SK-N-SH (cell line): ENCODE data around the gene ZFP62. TPM values are rescaled to one million over a fixed set of nuclear protein-coding genes. Genes with fewer than 3 reads are reported as not detected.

Experiments
- CTCF ChIA-PET: fragments of 300-600, 350-600 bp; formaldehyde crosslinking; extraction: SDS; loops from one replicate; lab custom pipeline; 2021; lab: Yijun Ruan, JAX
- POLR2A ChIA-PET: fragments of 350-600 bp; sonication (Branson Sonifier 250); formaldehyde crosslinking; extraction: SDS; loops from one replicate; lab custom pipeline; 2020; ENCODE audit warnings: antibody characterized with exemption, inconsistent platforms; lab: Yijun Ruan, JAX
- DNase-seq: peaks from one replicate; pipeline ENCODE4 v3.0.0; 2012
- H2AFZ ChIP-seq: fragments of 200-600 bp; sonication (generic); 2 replicates; pipeline ENCODE4 v1.8.1; 2016; ENCODE audit warnings: antibody characterized with exemption, mild to moderate bottlenecking, low read depth
- H3F3A ChIP-seq: fragments of 200-600 bp; sonication (generic); replicated peaks from 2 replicates; pipeline ENCODE3; 2016; ENCODE audit warnings: antibody characterized with exemption, mild to moderate bottlenecking; ENCODE audit not compliant: insufficient read depth
- H3K27ac ChIP-seq, 2 experiments: fragments of 200-500 bp in 1 of 2; fragments of 200-600 bp in 1 of 2; sonication (Bioruptor generic) in 1 of 2; sonication (generic), shearing (Covaris generic) in 1 of 2; 2 replicates each; pipeline versions ENCODE4 v1.5.1 to v1.6.1; 2014 to 2016; ENCODE audit warnings: low read depth in 2 of 2, inconsistent platforms in 1 of 2, low read length in 1 of 2, mild to moderate bottlenecking in 1 of 2, mixed read lengths in 1 of 2
- H3K27me3 ChIP-seq: fragments of 200-600 bp; sonication (generic), shearing (Covaris generic); 2 replicates; pipeline ENCODE4 v1.6.1; 2016; ENCODE audit warnings: mixed run types; ENCODE audit not compliant: insufficient read depth
- H3K36me3 ChIP-seq, 2 experiments: fragments of 200-500 bp in 1 of 2; fragments of 200-600 bp in 1 of 2; sonication (Bioruptor generic) in 1 of 2; sonication (generic) in 1 of 2; replicated peaks in 1 of 2; 2 replicates each; pipeline versions ENCODE3 to v1.5.1; 2014 to 2016; ENCODE audit warnings: low read length in 1 of 2, mild to moderate bottlenecking in 1 of 2; ENCODE audit not compliant: insufficient read depth in 2 of 2, control insufficient read depth in 1 of 2
- H3K4me1 ChIP-seq, 2 experiments: fragments of 200-500 bp in 1 of 2; fragments of 200-600 bp in 1 of 2; sonication (Bioruptor generic) in 1 of 2; sonication (generic), shearing (Covaris generic) in 1 of 2; 2 replicates each; pipeline versions ENCODE4 v1.5.1 to v1.6.1; 2014 to 2016; ENCODE audit warnings: low read depth in 1 of 2, low read length in 1 of 2, mixed run types in 1 of 2; ENCODE audit not compliant: insufficient read depth in 2 of 2, control insufficient read depth in 1 of 2
- H3K4me2 ChIP-seq: fragments of 200-600 bp; sonication (generic), shearing (Covaris generic); 2 replicates; pipeline ENCODE4 v1.6.1; 2017; ENCODE audit warnings: mixed run types
- H3K4me3 ChIP-seq, 2 experiments: fragments of 200-500 bp in 1 of 2; fragments of 200-600 bp in 1 of 2; sonication (Bioruptor generic) in 1 of 2; sonication (generic), shearing (Covaris generic) in 1 of 2; 2 replicates each; pipeline versions ENCODE4 v1.5.1 to v1.8.1; 2014 to 2016; ENCODE audit warnings: low read depth in 2 of 2, inconsistent platforms in 1 of 2, low read length in 1 of 2, mild to moderate bottlenecking in 1 of 2, mixed read lengths in 1 of 2, moderate library complexity in 1 of 2
- H3K79me2 ChIP-seq: fragments of 200-600 bp; sonication (generic); 2 replicates; pipeline ENCODE4 v1.8.1; 2017; ENCODE audit warnings: mild to moderate bottlenecking; ENCODE audit not compliant: insufficient read depth
- H3K9ac ChIP-seq: fragments of 200-600 bp; sonication (generic); 2 replicates; pipeline ENCODE4 v1.6.1; 2017; ENCODE audit warnings: mixed run types
- H3K9me2 ChIP-seq: fragments of 200-600 bp; sonication (generic); 2 replicates; pipeline ENCODE4 v1.6.1; 2017; ENCODE audit warnings: mixed run types
- H3K9me3 ChIP-seq: fragments of 200-600 bp; sonication (generic); 2 replicates; pipeline ENCODE4 v1.6.1; 2017; ENCODE audit warnings: mixed run types, mild to moderate bottlenecking, moderate library complexity
- H4K20me1 ChIP-seq: fragments of 200-600 bp; sonication (generic); 2 replicates; pipeline ENCODE4 v1.6.1; 2017; ENCODE audit warnings: mild to moderate bottlenecking, mixed run types; ENCODE audit not compliant: insufficient read depth
- ELF1 ChIP-seq: IDR thresholded peaks from 2 replicates; pipeline ENCODE4 v1.4.0; 2012
- EP300 ChIP-seq, 2 experiments: IDR thresholded peaks; 2 replicates each; pipeline versions ENCODE4 v1.4.0 to v1.6.1; 2012; ENCODE audit warnings: borderline replicate concordance in 1 of 2, low read depth in 1 of 2, low read length in 1 of 2
- EZH2phosphoT487 ChIP-seq: fragments of 200-600 bp; sonication (generic); IDR thresholded peaks from 2 replicates; pipeline ENCODE4 v1.6.1; 2017; ENCODE audit warnings: low read depth, mixed run types, mild to moderate bottlenecking, antibody characterized with exemption, moderate library complexity, borderline replicate concordance
- FOSL2 ChIP-seq: IDR thresholded peaks from 2 replicates; pipeline ENCODE4 v1.4.0; 2012; ENCODE audit warnings: low read depth, mild to moderate bottlenecking, moderate library complexity, borderline replicate concordance
- GABPA ChIP-seq: IDR thresholded peaks from 2 replicates; pipeline ENCODE4 v1.4.0; 2012; ENCODE audit warnings: low read depth, mild to moderate bottlenecking
- NRF1 ChIP-seq: IDR thresholded peaks from 2 replicates; pipeline ENCODE4 v1.6.1; 2012; ENCODE audit warnings: low read depth, mild to moderate bottlenecking, low read length
- RFX5 ChIP-seq: IDR thresholded peaks from 2 replicates; pipeline ENCODE4 v1.6.1; 2012; ENCODE audit warnings: mild to moderate bottlenecking, improper control_type of control experiment, low read length
- TCF12 ChIP-seq: IDR thresholded peaks from 2 replicates; pipeline ENCODE4 v1.4.0; 2012
- TEAD4 ChIP-seq: IDR thresholded peaks from 2 replicates; pipeline ENCODE4 v1.4.0; 2012; ENCODE audit warnings: mild to moderate bottlenecking, borderline replicate concordance; ENCODE audit not compliant: insufficient read depth
- WGBS: methylation state at CpG from one replicate; pipeline ENCODE4 v1.1.6; 2017; ENCODE audit warnings: low lambda C conversion rate; 5-methylcytosine and 5-hydroxymethylcytosine counted together
- polyA plus RNA-seq, 3 experiments: library from polyadenylated mRNA; depleted of rRNA; stranded (reverse); fragments of >200 nt; gene quantifications; 2 replicates each; pipeline ENCODE4 v1.2.3, GENCODE V29; 2012
- TF ChIP-seq, protein P1 (sequence below): IDR thresholded peaks from 2 replicates; pipeline ENCODE4 v1.6.1; 2012; ENCODE audit warnings: mild to moderate bottlenecking, low read depth, low read length, moderate library complexity
- TF ChIP-seq, protein P2 (sequence below): fragments of 150-350 bp; IDR thresholded peaks from 2 replicates; pipeline ENCODE4 v1.6.1; 2017; ENCODE audit warnings: antibody characterized with exemption, low read length, low read depth, borderline replicate concordance
- TF ChIP-seq, protein P3 (sequence below): fragments of 200-600 bp; sonication (generic); IDR thresholded peaks from 2 replicates; pipeline ENCODE4 v1.6.1; 2017; ENCODE audit warnings: antibody characterized with exemption, mild to moderate bottlenecking, moderate library complexity
- TF ChIP-seq, protein P4 (sequence below): IDR thresholded peaks from 2 replicates; pipeline ENCODE4 v1.4.0; 2012; ENCODE audit warnings: low read depth, borderline replicate concordance
- TF ChIP-seq, protein P5 (sequence below): fragments of 150-350 bp; IDR thresholded peaks from 2 replicates; pipeline ENCODE4 v1.6.1; 2016; ENCODE audit warnings: mild to moderate bottlenecking, low read depth, low read length

ZFP62 gene
- polyA plus RNA-seq, 1 of the 3 experiments (the other 2 are of a cell fraction): 6.0 TPM

DNA sequence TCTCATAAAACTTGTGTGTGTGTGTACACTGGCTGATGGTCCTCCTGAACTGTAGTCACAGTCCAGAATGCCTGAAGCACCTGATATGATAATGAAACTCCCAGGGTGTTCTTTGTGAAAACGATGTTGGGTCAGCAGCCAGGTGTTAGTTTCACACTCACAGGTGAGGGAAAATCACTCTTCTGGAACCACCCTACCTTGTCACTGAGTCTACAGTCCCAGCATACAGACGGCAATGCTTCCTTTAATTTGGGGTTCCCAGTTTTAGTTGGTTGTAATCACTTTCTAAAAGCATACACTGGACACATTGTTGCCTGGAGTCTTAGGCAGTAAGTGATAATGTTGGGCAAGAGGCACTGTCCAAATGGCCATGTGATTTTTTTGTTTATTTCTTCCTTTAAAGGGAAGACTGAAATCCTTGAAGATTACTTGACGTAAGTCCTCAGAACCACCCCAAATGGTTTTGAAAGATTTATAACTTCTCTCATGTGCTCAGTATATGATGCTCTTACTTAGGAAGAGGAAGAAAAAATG lies 40.2 kb downstream of the ZFP62 start (continued):
- TF ChIP-seq, protein P1, sequence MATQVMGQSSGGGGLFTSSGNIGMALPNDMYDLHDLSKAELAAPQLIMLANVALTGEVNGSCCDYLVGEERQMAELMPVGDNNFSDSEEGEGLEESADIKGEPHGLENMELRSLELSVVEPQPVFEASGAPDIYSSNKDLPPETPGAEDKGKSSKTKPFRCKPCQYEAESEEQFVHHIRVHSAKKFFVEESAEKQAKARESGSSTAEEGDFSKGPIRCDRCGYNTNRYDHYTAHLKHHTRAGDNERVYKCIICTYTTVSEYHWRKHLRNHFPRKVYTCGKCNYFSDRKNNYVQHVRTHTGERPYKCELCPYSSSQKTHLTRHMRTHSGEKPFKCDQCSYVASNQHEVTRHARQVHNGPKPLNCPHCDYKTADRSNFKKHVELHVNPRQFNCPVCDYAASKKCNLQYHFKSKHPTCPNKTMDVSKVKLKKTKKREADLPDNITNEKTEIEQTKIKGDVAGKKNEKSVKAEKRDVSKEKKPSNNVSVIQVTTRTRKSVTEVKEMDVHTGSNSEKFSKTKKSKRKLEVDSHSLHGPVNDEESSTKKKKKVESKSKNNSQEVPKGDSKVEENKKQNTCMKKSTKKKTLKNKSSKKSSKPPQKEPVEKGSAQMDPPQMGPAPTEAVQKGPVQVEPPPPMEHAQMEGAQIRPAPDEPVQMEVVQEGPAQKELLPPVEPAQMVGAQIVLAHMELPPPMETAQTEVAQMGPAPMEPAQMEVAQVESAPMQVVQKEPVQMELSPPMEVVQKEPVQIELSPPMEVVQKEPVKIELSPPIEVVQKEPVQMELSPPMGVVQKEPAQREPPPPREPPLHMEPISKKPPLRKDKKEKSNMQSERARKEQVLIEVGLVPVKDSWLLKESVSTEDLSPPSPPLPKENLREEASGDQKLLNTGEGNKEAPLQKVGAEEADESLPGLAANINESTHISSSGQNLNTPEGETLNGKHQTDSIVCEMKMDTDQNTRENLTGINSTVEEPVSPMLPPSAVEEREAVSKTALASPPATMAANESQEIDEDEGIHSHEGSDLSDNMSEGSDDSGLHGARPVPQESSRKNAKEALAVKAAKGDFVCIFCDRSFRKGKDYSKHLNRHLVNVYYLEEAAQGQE: no peak
- TF ChIP-seq TCF12 (no peak), FOSL2 (no peak), GABPA (no peak), EZH2phosphoT487 (no peak), ELF1 (no peak)
- TF ChIP-seq, protein P2, sequence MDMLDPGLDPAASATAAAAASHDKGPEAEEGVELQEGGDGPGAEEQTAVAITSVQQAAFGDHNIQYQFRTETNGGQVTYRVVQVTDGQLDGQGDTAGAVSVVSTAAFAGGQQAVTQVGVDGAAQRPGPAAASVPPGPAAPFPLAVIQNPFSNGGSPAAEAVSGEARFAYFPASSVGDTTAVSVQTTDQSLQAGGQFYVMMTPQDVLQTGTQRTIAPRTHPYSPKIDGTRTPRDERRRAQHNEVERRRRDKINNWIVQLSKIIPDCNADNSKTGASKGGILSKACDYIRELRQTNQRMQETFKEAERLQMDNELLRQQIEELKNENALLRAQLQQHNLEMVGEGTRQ: no peak

DNA sequence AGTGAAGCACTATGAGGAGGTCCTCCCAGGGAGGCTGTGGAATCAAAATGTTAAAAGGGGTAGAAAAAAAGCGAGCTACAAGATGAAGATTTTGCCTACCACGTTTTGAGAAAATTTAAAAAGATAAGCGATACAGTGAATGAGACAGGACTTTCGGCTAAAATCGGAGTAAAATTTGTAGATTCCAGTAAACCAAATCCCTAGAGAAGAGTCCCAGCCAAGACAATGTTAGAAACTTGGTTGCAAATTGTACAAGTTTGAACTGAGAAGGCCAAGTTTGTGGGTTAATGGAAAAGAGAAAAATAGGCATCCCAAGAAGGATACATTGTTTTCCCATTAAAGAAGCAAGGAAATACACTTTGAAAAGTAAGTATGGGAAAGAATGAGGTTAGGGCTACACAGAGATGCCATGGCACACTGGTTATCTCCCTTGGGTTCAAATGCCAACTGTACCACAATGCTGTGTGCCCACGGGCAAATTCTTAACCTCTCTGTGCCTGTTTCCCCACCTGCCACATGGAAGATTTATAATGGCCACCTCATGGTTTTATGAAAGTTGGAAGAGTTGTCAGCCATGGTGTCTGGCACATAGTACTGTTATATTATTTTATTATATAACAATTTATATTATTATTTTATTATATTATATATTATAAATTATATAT lies 42.3 kb downstream of the ZFP62 start:
- DNase-seq: no peak
- H3K36me3 ChIP-seq: no peaks in the 10 kb centered on the region
- CTCF ChIA-PET: no interaction called here
- no peaks in the 10 kb centered on the region for H3K9me3 ChIP-seq
- no peaks in the 10 kb centered on the region for H4K20me1 ChIP-seq
- no peak overlapping the region for H3K4me2 ChIP-seq
- H3K9ac ChIP-seq: no peak overlapping the region
- no peaks in the 10 kb centered on the region for H3K27me3 ChIP-seq
- no peak overlapping the region for H2AFZ ChIP-seq
- no peak overlapping the region for H3K27ac ChIP-seq
- 67% methylated on average over 6 of the region's 6 CpGs for whole genome bisulfite sequencing
- H3K9me2 ChIP-seq: no peaks in the 10 kb centered on the region
- POLR2A ChIA-PET: no interaction called here
- no peaks in the 10 kb centered on the region for H3K4me1 ChIP-seq
- H3K4me3 ChIP-seq: no peak overlapping the region
- no peaks in the 10 kb centered on the region for H3K79me2 ChIP-seq
- no peaks in the 10 kb centered on the region for H3F3A ChIP-seq
- TF ChIP-seq, protein P3, sequence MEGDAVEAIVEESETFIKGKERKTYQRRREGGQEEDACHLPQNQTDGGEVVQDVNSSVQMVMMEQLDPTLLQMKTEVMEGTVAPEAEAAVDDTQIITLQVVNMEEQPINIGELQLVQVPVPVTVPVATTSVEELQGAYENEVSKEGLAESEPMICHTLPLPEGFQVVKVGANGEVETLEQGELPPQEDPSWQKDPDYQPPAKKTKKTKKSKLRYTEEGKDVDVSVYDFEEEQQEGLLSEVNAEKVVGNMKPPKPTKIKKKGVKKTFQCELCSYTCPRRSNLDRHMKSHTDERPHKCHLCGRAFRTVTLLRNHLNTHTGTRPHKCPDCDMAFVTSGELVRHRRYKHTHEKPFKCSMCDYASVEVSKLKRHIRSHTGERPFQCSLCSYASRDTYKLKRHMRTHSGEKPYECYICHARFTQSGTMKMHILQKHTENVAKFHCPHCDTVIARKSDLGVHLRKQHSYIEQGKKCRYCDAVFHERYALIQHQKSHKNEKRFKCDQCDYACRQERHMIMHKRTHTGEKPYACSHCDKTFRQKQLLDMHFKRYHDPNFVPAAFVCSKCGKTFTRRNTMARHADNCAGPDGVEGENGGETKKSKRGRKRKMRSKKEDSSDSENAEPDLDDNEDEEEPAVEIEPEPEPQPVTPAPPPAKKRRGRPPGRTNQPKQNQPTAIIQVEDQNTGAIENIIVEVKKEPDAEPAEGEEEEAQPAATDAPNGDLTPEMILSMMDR: no peak
- TF ChIP-seq, protein P2: no peak
- TF ChIP-seq NRF1: no peak
- TF ChIP-seq, protein P4, sequence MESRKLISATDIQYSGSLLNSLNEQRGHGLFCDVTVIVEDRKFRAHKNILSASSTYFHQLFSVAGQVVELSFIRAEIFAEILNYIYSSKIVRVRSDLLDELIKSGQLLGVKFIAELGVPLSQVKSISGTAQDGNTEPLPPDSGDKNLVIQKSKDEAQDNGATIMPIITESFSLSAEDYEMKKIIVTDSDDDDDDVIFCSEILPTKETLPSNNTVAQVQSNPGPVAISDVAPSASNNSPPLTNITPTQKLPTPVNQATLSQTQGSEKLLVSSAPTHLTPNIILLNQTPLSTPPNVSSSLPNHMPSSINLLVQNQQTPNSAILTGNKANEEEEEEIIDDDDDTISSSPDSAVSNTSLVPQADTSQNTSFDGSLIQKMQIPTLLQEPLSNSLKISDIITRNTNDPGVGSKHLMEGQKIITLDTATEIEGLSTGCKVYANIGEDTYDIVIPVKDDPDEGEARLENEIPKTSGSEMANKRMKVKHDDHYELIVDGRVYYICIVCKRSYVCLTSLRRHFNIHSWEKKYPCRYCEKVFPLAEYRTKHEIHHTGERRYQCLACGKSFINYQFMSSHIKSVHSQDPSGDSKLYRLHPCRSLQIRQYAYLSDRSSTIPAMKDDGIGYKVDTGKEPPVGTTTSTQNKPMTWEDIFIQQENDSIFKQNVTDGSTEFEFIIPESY: no peak
- TF ChIP-seq EP300 (IDR thresholded peaks at IDR 0.05; ENCODE audit: borderline replicate concordance in 1 of 2, low read depth in 1 of 2, low read length in 1 of 2): no peak
- no peak for TF ChIP-seq TEAD4
- TF ChIP-seq, protein P1: no peak
- no peak for TF ChIP-seq RFX5
- TF ChIP-seq, protein P5, sequence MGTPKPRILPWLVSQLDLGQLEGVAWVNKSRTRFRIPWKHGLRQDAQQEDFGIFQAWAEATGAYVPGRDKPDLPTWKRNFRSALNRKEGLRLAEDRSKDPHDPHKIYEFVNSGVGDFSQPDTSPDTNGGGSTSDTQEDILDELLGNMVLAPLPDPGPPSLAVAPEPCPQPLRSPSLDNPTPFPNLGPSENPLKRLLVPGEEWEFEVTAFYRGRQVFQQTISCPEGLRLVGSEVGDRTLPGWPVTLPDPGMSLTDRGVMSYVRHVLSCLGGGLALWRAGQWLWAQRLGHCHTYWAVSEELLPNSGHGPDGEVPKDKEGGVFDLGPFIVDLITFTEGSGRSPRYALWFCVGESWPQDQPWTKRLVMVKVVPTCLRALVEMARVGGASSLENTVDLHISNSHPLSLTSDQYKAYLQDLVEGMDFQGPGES: no peak
